NT2/D1 (cell line): ENCODE results near the gene GSTM2.
"Not testable (repeated sequence)": the region's sequence is repeated elsewhere in the genome, so short reads cannot be mapped to it uniquely, and the experiment has no call there.

Source experiments
- DNase-seq: peaks from one replicate; pipeline ENCODE4 v3.0.0-alpha.2; 2011; ENCODE audit warnings: low read depth, low spot score
- H3K27me3 ChIP-seq: 2 replicates; pipeline ENCODE4 v1.6.0; 2011; ENCODE audit warnings: mild to moderate bottlenecking; ENCODE audit not compliant: insufficient read length, insufficient read depth
- H3K36me3 ChIP-seq: 2 replicates; pipeline ENCODE4 v1.6.1; 2011; ENCODE audit warnings: mild to moderate bottlenecking, low read length, mixed read lengths; ENCODE audit not compliant: insufficient read depth, insufficient read length
- H3K4me1 ChIP-seq: 2 replicates; pipeline ENCODE4 v1.5.1; 2011; ENCODE audit not compliant: insufficient read depth, insufficient read length
- H3K4me3 ChIP-seq: 2 replicates; pipeline ENCODE4 v1.5.1; 2011; ENCODE audit warnings: low read depth; ENCODE audit not compliant: insufficient read length
- H3K9ac ChIP-seq: 2 replicates; pipeline ENCODE4 v1.6.0; 2011; ENCODE audit warnings: low read depth; ENCODE audit not compliant: insufficient read length
- H3K9me3 ChIP-seq: 2 replicates; pipeline ENCODE4 v1.5.1; 2011; ENCODE audit warnings: mild to moderate bottlenecking, low read length; ENCODE audit not compliant: insufficient read depth
- SUZ12 ChIP-seq: IDR thresholded peaks from 2 replicates; pipeline ENCODE4 v1.6.1; 2011; ENCODE audit not compliant: insufficient read length, insufficient read depth; ENCODE audit errors: extremely low read depth
- YY1 ChIP-seq: IDR thresholded peaks from 2 replicates; pipeline ENCODE4 v1.6.1; 2011; ENCODE audit not compliant: insufficient read length, insufficient read depth
- ZNF274 ChIP-seq: IDR thresholded peaks from 2 replicates; pipeline ENCODE4 v1.6.1; 2011; ENCODE audit warnings: mild to moderate bottlenecking, low read depth, low read length

The GSTM2 gene

DNA sequence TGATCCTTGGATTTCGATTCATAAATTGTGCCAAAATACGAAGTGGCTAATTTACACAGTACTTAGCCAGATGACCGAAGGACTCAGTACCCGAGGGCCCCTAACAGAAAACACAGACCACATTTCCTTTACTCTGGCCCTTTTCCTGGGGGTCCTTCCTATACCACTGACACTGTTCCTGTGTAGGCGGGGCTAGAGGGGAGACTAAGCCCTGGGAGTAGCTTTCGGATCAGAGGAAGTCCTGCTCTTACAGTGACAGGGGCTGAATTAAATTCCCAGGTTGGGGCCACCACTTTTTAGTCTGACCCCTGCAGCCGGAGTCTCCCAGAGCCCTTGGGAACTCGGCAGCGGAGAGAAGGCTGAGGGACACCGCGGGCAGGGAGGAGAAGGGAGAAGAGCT, 19.3 kb downstream of the GSTM2 start:
- not testable (repeated sequence) for H3K4me1 ChIP-seq, H3K27me3 ChIP-seq, DNase-seq, H3K9me3 ChIP-seq
- Histone ChIP-seq H3K36me3 (peaks cover 20% of the 10 kb centered on the region), H3K4me3 (peak overlapping the region; percentile 31), H3K9ac (peak overlapping the region; percentile 85)

- no peaks in the 10 kb centered on the region for H3K27me3 ChIP-seq
- DNase-seq: peak; percentile 52
- H3K4me1 ChIP-seq: no peaks in the 10 kb centered on the region
- TF ChIP-seq ZNF274 (no peak), SUZ12 (no peak), YY1 (no peak)
- peak within 1 kb of the TSS; percentile 89 for H3K9ac ChIP-seq
- H3K36me3 ChIP-seq: peaks cover 20% of the 10 kb centered on the region
- no peaks in the 10 kb centered on the region for H3K9me3 ChIP-seq
- peak within 1 kb of the TSS; percentile 73 for H3K4me3 ChIP-seq
Observed at GRCh38 chr1:109687641-109688499, 20.0 kb downstream of the GSTM2 start, which contains the start of gene GSTM1. Gene GSTM1 (plus strand): TSS chr1:109687817. CDS start chr1:109687874, 57 bp downstream.

DNA sequence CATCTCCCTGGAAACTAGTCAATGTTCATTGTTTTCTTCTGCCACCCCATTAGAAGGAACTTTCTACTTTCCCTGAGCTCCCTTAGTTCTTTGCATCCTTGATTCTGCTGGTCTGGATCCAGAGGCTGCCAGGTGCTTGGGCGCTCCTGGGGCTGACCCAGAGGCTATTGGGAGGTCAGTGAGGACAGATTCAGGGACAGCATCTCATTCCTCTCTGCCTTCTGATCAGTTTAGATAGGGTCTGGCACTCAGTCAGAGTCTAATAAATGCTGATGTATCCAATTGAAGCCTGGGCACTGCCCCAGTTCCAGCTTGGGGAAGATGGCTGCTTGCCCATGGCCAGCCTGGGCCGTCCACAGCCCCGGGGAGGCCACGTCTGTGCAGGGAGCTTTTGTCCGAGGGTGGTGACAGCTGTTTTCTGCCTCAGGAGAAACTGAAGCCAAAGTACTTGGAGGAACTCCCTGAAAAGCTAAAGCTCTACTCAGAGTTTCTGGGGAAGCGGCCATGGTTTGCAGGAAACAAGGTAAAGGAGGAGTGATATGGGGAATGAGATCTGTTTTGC, 22.1 kb downstream of the GSTM2 start:
- no peaks in the 10 kb centered on the region for H3K4me1 ChIP-seq
- H3K27me3 ChIP-seq: no peaks in the 10 kb centered on the region
- no peaks in the 10 kb centered on the region for H3K9me3 ChIP-seq
- H3K36me3 ChIP-seq: peaks cover 20% of the 10 kb centered on the region
- DNase-seq: no peak
- H3K9ac ChIP-seq: no peak overlapping the region
- TF ChIP-seq YY1: no peak
- TF ChIP-seq SUZ12: no peak
- no peak for TF ChIP-seq ZNF274
- no peak overlapping the region for H3K4me3 ChIP-seq

- Histone ChIP-seq H3K9me3 (no peaks in the 10 kb centered on the region), H3K9ac (no peak overlapping the region), H3K27me3 (no peaks in the 10 kb centered on the region), H3K4me1 (no peaks in the 10 kb centered on the region), H3K36me3 (peaks cover 20% of the 10 kb centered on the region), H3K4me3 (no peak overlapping the region)
- TF ChIP-seq ZNF274: no peak
- no peak for TF ChIP-seq YY1
- TF ChIP-seq SUZ12: no peak
- no peak for DNase-seq
Observed at GRCh38 chr1:109691759-109692158, 23.9 kb downstream of the GSTM2 start.

GRCh38 chr1:109694400-109694799, 26.5 kb downstream of the GSTM2 start:
- peaks cover 13% of the 10 kb centered on the region for H3K36me3 ChIP-seq
- DNase-seq, H3K9ac ChIP-seq, H3K27me3 ChIP-seq, H3K4me3 ChIP-seq, H3K4me1 ChIP-seq, H3K9me3 ChIP-seq: not testable (repeated sequence)

DNA sequence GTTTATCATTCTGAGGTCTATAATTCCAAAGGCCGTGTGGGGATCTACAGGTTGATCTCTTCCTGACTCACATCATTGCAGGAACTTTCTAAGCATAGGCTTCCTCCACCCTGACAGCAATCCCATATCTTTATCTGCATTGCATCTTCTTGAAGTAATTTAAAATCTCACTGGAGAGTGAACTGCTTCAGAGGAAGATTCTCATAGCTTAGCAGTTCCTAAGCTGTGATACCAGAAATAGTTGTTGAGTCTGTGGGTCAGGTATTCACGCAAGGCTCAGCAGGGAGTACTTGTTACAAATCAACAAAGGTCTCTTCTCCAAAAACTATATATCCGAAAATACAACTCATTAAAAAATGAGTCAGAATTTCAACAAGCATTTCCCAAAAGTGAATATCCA, 27.3 kb downstream of the GSTM2 start:
- not testable (repeated sequence) for H3K9ac ChIP-seq, H3K4me1 ChIP-seq, H3K9me3 ChIP-seq, H3K4me3 ChIP-seq, H3K36me3 ChIP-seq, DNase-seq, H3K27me3 ChIP-seq

- Histone ChIP-seq H3K9me3 (no peaks in the 10 kb centered on the region), H3K4me3 (no peak overlapping the region), H3K9ac (no peak overlapping the region), H3K36me3 (no peaks in the 10 kb centered on the region), H3K4me1 (no peaks in the 10 kb centered on the region), H3K27me3 (no peaks in the 10 kb centered on the region)
- no peak for DNase-seq
- TF ChIP-seq SUZ12: no peak
- no peak for TF ChIP-seq ZNF274
- TF ChIP-seq YY1: no peak
Observed at GRCh38 chr1:109697066-109697465, 29.2 kb downstream of the GSTM2 start.

GRCh38 chr1:109697861-109698260, 30.0 kb downstream of the GSTM2 start:
- H3K27me3 ChIP-seq: not testable (repeated sequence)

DNA sequence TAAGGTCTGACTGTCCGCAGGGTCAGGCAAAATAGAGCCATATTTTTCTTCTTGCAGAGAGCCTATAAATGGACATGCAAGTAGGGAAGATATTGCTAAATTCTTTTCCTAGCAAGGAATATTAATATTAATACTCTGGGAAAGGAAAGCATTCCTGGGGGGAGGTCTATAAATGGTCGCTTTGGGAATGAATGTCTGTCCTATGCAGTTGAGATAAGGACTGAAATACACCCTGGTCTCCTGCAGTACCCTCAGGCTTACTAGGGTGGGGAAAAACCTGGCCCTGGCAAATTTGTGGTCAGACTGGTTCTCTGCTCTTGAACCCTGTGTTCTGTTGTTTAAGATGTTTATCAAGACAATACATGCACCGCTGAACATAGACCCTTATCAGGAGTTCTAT, 35.1 kb downstream of the GSTM2 start:
- H3K9ac ChIP-seq, H3K4me1 ChIP-seq, H3K4me3 ChIP-seq, H3K27me3 ChIP-seq, H3K36me3 ChIP-seq, DNase-seq: not testable (repeated sequence)
- H3K9me3 ChIP-seq: peaks cover 17% of the 10 kb centered on the region; the same call in 1 of the 2 replicates

More at GRCh38 chr1:109697861-109698260, 30.0 kb downstream of the GSTM2 start:
- not testable (repeated sequence) for DNase-seq, H3K4me1 ChIP-seq, H3K36me3 ChIP-seq, H3K9ac ChIP-seq, H3K4me3 ChIP-seq, H3K9me3 ChIP-seq
